Dermis microvascular lymphatic vessel endothelial cell (primary cell): ENCODE data around the gene BPIFB1. TPM values are rescaled to one million over a fixed set of nuclear protein-coding genes. Genes with fewer than 3 reads are reported as not detected.

Experiments
- DNase-seq, 2 donors: peaks; one replicate each; pipeline versions ENCODE4 v3.0.0 to v3.0.0-alpha.2; 2010; ENCODE audit warnings: low read depth in 2 of 2
- total RNA-seq: library from RNA; depleted of rRNA; stranded (reverse); fragments of >200 nt; gene quantifications from 2 replicates; pipeline ENCODE4 v1.2.1, GENCODE V29; 2014

BPIFB1 gene
- total RNA-seq, 1 donor from 2014 or later: not detected

DNA sequence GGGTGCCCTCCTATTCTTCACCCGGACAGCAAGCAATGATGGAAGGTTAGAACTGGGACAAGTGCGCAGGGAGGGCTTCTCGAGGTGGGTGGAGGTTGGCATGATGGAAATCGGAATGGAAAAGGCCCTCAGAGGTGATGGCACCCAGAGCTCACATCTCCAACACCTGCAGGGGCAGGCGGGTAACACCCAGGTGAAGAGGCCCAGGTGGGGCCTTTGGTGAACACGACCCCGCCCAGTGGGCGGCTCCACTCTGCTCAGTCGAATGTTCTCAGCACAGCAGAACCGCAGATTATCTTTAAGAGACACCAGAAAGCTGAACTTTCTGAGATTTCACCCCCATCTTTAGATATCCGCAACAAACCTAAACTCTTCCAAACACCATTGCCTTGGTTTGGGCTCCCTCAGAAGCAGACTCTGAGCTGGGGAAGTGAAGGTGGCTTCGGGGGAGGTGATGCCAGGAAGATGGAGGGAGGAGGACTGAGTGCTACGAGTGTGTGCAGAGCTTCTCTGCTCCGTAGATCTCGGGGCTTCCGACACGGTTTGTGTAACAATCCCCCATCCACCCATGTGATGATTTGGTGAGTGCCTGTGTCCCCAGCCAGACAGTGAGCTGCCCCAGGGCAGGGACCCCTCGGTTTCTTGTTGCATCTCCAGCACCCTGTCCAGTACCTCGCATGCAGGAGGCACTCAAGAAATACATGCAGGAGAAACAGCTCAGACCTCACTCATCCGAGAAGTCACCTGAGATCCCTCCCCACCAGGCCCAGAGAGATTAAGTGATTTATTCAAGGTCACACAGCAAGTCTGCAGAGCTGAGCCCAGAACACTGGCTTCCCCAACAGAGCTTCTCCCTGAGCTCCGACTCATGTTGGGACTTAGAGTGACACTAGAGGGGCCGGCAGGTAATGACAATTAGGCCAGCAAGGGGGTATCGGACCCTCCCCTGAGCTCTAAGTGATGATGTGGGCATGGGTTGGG is 45.4 kb downstream of the BPIFB1 start:
- DNase-seq: no peak

DNA sequence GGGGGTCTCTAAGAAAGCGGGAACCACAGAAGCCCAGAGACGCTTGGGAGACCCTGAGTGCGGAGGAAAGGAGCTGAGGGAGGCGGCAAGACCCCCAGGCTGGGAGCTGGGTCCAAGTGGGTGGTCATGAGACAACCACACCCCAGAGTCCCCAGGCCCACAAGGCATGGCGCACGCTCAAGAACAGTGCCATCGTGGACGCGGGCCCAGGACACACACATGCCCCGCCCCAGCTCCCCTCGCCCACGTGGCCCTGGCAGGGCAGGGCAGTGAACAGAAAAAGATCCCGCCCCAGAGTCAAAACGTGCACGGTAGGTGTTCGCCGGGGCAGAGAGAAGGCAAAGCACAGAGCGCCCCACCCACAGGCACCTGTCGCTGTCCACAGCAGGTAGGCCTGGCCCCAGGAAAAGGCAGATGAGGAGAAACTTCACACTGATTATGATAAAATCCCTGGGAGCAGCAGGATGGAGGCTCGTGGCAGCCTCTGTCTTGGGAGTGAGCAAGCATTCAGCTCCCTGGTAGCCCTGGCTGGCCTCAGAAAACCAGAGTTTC is 50.0 kb downstream of the BPIFB1 start:
- DNase-seq: no peak

DNA sequence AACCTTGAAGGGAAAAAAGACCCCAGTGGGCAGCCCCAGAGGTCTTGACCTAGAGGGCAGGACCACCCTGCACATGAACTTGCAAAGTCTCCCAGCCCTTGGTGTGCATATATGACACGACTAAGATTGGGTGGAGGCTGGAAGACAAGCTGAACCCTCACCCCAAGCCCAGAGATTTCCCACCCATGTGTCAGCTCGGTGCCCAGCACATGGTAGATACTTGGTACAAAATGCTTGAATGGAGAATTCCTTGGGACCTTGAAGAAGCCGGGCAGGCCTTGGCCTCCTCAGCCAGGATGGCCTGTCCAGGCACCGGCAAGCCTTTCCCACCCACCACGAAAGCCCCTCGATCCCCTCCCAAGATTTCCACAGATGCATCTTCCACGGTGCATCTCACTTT is 50.6 kb downstream of the BPIFB1 start:
- DNase-seq: no peak

DNA sequence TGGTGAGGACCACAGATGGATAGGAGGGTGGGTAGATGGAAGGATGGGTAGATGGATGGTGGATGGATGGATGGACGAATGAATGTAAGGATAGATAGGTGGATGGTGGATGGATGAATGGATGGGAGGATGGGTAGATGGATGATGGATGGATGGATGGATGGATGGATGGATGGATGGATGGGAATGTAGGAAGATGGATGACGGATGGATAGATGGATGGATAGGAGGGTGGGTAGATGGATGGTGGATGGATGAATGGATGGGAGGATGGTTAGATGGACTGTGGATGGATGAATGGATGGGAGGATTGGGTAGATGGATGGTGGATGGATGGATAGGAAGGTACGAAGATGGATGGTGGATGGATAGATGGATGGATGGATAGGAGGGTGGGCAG is 51.1 kb downstream of the BPIFB1 start:
- DNase-seq: no peak

DNA sequence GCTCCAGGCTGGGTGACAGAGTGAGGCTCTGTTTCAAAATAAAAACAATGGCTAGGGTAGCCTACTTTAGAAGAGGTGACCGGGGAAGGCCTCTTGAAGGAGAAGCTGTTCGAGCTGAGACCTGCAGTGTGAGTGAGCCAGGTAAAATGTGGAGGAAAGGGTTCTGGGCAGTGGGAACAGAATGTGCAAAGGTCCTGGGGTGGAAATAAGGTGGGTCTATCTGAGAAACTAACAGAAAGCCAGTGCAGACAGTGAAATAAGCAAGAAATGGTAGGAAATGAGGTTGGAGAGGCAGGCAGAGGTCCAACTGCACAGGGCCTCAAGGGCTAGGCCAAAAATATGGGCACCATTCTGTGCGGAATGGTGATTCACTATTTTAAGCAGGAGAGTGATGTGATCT is 53.4 kb downstream of the BPIFB1 start:
- no peak for DNase-seq

DNA sequence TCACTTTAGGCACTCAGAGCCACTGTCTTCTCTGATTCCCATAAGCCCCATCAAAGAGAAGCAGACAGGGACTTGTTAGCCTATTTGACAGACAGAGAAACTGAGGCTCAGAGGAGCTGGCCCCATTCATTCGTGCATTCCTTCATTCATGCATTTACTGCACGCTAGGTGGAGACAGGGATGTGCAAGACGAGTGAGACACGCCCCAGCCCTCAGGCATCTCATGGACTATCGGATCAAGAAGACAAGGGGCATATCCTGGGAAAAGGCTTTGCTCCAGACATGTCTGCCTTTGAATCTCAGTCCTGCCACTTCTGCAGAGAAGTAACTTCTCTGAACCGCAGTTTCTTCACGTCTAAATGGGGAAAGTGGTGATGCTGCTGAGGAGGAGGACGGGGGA is 54.1 kb downstream of the BPIFB1 start:
- DNase-seq: no peak

DNA sequence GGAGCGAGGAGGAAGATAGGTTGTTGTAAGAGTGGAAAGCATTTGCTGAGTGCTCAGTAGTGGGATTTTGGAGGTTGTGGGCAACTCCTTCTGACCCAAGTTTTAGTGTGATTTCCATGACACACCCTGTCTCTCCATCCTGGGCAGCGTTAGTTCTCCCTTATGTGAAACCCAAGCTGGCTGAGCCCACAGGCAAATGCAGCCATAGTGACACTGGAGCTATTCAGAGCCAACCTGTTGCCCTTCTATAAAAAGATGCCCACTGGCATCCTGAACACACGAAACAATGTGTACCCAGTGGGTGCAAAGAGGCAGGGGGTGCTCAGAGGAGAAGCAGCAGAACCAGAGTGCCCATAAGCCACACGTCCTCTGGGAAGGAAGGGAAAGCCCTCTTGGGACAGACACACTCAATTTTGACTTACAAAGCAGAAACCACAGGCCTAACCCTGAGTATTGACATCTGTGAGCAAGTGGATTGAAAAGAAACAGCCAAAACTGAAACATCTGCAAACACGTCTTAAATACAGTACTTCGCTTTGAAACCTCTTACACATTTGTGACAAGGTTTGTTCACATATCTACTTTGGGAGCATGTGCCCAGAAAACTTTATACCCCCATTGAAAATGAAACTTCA is 54.6 kb downstream of the BPIFB1 start:
- no peak for DNase-seq

DNA sequence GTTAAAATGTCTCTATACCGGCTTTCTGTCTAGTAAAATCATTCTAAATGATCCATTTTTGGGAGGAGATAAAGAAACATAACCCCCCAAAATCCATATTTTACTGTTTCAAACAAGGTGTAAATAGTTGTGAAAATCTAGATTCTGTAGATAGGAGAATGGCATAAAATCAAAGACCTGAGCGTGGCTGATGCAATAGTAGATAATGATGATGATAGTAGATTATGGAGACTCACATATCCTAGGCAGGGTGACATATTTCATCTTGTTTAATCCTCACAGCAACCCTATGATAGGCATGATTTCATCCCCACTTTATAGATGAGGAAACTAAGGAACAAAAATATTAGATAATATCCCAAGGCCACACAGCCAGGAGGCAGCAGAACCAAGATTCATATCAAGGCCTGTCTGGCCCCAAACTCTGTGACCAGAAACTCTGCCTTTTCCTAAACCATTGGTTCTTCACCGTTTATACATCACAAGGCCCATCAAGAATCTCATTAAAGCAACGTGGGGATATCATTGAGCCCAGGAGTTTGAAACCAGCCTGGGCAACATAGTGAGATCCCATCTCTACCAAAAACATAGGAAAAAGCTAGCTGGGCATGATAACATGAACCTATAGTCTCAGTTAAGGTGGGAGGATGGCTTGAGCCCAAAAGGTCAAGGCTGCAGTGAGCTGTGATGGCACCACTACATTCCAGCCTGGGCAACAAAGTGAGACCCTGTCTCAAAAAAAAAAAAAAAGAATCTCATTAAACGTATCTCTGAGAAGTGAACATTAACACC is 55.6 kb downstream of the BPIFB1 start:
- DNase-seq: no peak

DNA sequence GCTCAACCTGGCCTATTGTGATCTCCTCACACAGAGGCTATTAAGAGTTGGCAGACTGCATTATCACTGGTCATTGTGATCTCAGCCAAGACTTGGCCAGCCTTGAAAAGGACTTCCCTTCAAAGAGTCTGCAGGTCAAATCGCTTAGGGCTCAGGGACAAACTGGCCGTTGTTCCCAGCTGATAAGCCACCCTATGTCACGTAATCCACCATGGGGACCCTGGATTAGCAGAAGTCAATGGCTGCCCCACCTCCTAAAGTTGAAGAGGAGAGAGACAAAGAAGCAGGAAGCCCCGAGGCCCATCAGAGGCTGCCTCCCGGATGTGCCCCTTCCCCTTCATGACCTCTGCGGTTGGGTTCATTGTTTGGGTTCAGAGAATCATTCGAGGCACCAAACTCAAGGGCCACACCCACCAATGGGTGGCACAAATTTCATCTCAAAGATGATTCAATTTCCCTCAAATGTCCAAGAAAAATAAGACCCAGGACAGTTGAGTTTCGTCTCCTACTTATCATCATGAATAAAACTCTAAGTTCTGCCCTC is 56.6 kb downstream of the BPIFB1 start:
- DNase-seq: no peak

DNA sequence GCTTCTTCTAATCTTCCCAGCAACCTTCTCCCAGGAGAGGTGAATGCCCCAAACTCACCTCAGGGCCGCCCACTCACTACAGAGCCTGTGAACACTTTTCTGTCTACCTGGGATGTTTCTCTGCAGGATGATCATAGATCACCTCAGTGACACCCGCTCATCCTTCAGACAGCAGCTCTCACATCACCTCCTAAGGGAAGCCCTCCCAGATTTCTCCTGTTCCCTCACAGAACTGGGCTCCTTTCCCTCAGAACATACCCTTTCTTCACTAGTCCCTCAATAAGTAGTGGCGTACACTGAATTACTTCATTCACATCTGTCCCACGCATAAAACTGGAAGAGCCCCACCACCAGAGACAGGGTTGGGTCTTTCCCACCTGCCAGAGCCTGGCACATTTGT is 60.5 kb downstream of the BPIFB1 start:
- DNase-seq: no peak

DNA sequence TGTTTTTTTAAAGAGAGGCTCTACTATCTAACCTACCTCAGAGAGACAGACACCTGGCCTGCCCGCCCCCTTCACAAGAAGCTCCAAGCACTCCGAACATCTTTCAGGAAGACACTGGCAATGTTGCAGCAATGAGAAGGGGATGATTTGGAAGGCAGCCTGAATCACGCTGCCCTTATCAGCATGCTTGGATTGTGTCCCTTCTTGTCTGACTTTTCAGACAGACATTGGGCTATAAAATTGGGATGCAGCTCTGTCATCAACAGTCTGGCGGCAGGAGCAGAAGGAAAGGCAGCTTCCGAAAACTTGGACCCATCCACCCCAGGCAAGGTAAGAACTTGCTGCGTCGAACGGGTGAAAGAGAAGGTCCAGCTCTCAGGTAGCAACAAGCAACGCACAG is 62.3 kb downstream of the BPIFB1 start:
- DNase-seq: no peak

DNA sequence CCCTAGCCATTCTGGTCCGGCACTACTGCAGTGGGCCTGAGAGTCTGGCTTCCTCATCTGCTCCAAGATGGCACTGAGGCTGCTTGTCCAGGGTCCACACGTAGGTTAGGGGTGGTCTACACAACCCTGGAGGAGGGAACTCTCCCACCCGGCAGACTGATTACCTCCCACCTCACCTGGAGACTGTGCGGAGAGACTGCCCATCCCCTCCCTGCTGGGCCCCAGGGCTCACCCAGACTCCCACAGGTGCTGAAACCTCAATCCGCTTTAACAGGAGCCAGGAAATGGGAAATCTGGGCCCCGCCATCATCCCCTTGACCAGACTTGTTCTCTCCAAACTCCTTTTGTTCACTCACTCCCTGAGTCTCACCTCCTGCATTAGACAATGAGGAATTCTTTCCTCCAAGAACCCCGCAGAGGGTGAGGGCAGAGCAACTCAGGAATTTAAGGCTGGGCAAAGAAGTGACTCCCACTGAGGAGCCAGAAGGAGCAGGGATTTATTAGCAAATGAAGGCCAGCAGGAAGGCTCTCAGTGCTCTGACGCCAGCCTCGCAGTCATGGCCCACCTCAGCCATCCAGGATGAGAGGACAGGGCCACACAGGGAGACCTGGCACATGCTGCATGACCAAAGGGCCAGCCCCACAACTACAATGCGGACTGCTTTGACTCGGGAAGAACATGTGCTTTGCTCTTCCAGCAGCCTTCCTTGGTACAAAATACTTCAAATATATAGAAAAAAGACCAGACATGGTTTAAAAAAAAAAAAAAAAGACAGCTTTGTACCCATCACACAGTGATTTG is 65.3 kb downstream of the BPIFB1 start:
- DNase-seq: no peak

DNA sequence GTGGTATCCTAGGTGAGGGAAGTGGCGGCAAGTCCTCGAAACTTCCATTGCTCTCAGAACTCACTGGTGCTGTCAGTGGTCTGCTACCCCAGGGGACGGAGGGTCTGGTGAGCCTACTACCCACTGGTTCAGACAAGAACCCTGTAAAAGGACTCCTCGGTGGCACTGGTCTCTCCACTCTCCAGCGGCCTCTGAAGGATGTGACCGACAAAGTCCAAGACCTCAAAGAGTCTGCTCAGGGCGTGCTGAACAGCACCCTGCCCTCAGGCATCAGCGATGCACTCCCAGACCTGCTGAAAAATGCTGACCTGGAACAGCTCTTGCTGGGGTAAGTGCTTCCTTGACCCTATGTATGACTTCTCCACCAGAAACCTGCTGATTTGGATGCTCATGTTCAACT is 66.5 kb downstream of the BPIFB1 start:
- no peak for DNase-seq

DNA sequence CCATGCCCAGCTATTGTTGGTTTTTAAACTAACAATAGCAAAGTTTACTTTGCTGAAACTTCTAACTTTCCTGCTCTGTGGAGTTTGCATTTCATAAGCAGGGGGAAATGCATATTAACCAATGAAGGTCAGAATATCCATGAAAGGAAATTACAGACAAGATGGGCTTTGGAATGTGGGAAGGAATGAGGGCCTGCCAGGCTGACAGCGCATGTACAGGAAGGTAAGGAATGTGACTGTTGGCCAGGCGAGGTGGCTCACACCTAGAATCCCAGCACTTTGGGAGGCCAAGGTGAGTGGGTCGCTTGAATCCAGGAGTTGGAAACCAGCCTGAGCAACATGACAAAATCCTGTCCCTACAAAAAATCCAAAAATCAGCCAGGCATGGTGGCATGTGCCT is 68.7 kb downstream of the BPIFB1 start:
- peak; percentile 20 to 31 for DNase-seq

DNA sequence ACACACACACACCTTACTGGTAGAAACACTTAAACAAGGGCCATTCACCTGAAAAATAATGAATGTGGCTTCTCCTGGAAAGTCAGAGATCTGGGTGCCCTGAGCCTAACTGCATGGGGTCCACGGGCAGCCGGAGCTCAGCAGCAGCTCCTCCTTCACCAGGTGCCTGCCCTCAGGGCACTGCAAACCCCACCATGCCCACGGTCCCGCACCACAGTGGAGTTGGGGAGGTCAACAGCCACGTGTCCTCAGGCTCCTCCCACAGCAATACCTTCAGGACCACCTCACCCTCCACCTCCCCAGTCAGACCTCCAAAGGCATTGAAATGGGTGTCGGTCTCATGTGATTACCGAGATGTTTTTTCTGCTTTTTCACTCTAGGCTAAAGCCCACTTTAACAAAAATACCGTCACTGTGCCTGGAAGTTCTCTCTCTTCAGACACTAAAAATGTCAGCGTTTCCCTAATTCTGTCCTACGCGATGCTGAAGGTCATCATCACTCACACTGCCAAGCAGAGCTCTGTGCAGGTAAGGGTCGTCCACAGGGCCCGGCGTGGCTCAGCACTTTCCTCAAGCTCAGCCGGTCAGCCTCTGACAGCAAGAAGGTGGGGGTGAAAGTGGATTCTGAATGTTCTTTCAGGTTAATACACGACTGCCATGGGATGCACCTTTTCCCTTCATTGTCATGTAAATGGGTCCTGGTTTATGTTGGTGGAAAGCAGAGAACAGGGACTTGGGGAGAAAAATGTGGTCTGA is 69.4 kb downstream of the BPIFB1 start:
- no peak for DNase-seq

DNA sequence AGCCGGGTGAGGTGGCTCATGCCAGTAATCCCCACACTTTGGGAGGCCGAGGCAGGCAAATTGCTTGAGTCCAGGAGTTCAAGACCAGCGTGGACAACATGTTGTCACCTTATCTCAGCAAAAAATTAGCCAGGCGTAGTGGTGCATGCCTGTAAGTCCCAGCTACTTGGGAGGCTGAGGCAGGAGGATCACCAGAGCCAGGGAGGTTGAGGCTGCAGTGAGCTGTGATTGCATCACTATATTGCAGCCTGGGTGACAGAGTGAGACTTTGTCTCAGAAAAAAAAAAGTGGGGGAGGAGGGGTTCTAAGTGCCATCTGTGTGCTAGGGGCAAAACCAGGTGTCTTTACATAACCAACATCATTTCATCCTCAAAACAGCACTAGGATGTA is 70.0 kb downstream of the BPIFB1 start:
- no peak for DNase-seq
